Measurements from ENCODE around the gene ACOT11. TPM values are rescaled to one million over a fixed set of nuclear protein-coding genes. Genes with fewer than 3 reads are reported as not detected.

The ACOT11 gene
- total and polyA plus RNA-seq, 10 of the 15 experiments (the other 5 are each of a cell fraction or from before 2014, with no cell fraction given): 0.04 to 0.85 (median 0.39) TPM; not detected in 1

DNA sequence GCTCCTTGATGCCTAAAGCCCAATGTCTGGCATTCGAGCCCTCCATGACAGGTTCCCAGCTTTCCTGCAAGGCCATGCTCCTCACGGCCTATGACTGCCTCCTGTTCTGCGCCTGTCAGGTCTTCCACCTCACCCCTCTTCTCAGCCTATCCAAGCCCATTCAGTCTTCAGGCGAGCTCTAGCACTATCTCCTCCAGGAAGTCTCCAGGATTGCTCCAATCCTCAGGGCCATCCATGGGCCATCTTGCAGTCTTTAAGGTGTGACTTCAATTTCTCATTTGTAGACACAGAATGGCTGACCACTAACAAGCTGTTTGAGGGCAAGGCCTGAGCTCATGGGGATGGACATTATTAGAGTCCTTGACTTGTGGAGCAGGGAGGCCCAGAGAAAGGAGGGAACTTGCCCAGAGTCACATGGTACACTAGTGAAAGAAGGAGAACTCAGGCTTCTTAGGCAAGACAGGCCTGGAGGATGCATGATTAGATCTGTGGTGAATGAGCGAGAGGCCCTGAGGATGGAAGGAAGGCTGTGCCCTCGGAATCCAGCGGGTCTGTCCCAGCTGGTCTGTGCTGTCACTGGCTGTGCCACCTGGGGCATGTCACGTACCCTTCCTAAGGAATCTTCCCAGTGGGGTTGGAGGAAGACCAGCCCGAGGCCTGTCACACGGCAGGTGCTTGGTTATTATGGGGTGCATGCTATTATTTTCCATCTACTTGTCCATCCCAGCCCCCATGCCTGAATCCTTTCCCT, 1.2 kb upstream of the ACOT11 start:
- no peaks in the 10 kb centered on the region for H3K79me2 ChIP-seq (ENCODE audit: control insufficient read depth, insufficient read depth, low read length)
- peaks cover 0 to 2% of the 10 kb centered on the region in 2 experiments; a peak in 1 of 4 replicates for H3K27me3 ChIP-seq (replicated peaks in 1 of 2; ENCODE audit: control insufficient read depth in 2 of 2, insufficient read depth in 2 of 2, low read length in 1 of 2)
- DNase-seq (ENCODE audit: low read depth, low spot score) (no peak), FAIRE-seq (no peak), ATAC-seq (no peak)
- H3K36me3 ChIP-seq (ENCODE audit: control insufficient read depth in 2 of 2, insufficient read depth in 2 of 2, low read length in 1 of 2): no peaks in the 10 kb centered on the region
- no peaks in the 10 kb centered on the region for H3K9me3 ChIP-seq (replicated peaks; ENCODE audit: control insufficient read depth, insufficient read depth, low read length)
- BruUV-seq (replicated peaks): no TSS peak
- peaks cover 4% of the 10 kb centered on the region; the same call in 1 of the 2 replicates for H3K4me1 ChIP-seq (ENCODE audit: control insufficient read depth, insufficient read depth, low read length)
- no peak overlapping the region for H3K4me2 ChIP-seq (ENCODE audit: control insufficient read depth, insufficient read depth)
- ChIA-PET POLR2A (no interaction called here), RAD21 (ENCODE audit: unreplicated experiment) (no interaction called here), CTCF (no interaction called here), SMC1A (ENCODE audit: uncharacterized antibody, unreplicated experiment) (no interaction called here)
- H3K27ac ChIP-seq (ENCODE audit: control insufficient read depth, insufficient read depth): no peak overlapping the region
- no peak overlapping the region for H3K9ac ChIP-seq (ENCODE audit: control insufficient read depth, insufficient read depth, low read length)
- WGBS (ENCODE audit: insufficient coverage, insufficient replicate concordance, low lambda C conversion rate, missing lambda C conversion rate): 30% methylated on average over 10 of the region's 10 CpGs
- in situ Hi-C loops (cut with MboI) (no loop called here), intact Hi-C loops (cut with micrococcal nuclease; ENCODE audit: unreplicated experiment) (no loop called here)
- H4K20me1 ChIP-seq (ENCODE audit: control insufficient read depth, insufficient read depth): no peaks in the 10 kb centered on the region
- no peak overlapping the region for H2AFZ ChIP-seq (ENCODE audit: control insufficient read depth, low read depth, low read length)
- H3K4me3 ChIP-seq: no peak overlapping the region
- TF ChIP-seq SMAD1 (IDR thresholded peaks at IDR 0.05; ENCODE audit: low read depth, partially characterized antibody): no peak
- no peak for TF ChIP-seq NFIC (IDR thresholded peaks at IDR 0.05; ENCODE audit: low read depth, low read length)
- TF ChIP-seq TAF1 (IDR thresholded peaks at IDR 0.05; ENCODE audit: borderline replicate concordance, low read depth, low read length): no peak
- TF ChIP-seq, protein P1, sequence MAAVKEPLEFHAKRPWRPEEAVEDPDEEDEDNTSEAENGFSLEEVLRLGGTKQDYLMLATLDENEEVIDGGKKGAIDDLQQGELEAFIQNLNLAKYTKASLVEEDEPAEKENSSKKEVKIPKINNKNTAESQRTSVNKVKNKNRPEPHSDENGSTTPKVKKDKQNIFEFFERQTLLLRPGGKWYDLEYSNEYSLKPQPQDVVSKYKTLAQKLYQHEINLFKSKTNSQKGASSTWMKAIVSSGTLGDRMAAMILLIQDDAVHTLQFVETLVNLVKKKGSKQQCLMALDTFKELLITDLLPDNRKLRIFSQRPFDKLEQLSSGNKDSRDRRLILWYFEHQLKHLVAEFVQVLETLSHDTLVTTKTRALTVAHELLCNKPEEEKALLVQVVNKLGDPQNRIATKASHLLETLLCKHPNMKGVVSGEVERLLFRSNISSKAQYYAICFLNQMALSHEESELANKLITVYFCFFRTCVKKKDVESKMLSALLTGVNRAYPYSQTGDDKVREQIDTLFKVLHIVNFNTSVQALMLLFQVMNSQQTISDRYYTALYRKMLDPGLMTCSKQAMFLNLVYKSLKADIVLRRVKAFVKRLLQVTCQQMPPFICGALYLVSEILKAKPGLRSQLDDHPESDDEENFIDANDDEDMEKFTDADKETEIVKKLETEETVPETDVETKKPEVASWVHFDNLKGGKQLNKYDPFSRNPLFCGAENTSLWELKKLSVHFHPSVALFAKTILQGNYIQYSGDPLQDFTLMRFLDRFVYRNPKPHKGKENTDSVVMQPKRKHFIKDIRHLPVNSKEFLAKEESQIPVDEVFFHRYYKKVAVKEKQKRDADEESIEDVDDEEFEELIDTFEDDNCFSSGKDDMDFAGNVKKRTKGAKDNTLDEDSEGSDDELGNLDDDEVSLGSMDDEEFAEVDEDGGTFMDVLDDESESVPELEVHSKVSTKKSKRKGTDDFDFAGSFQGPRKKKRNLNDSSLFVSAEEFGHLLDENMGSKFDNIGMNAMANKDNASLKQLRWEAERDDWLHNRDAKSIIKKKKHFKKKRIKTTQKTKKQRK (IDR thresholded peaks at IDR 0.05; ENCODE audit: low read depth, low read length): no peak
- no peak for TF ChIP-seq SMARCA5 (IDR thresholded peaks at IDR 0.05)
- TF ChIP-seq PAX5 (IDR thresholded peaks at IDR 0.05; ENCODE audit: borderline replicate concordance, low read depth, low read length): no peak
- no peak for TF ChIP-seq SREBF1 (IDR thresholded peaks at IDR 0.05; ENCODE audit: low read length)
- TF ChIP-seq NFYB (IDR thresholded peaks at IDR 0.05; ENCODE audit: insufficient read depth, low read depth, low read length): no peak
- TF ChIP-seq ZNF217 (IDR thresholded peaks at IDR 0.05): no peak
- no peak for TF ChIP-seq IKZF1 (conservative IDR thresholded peaks at IDR 0.05)
- TF ChIP-seq FOXM1 (IDR thresholded peaks at IDR 0.05; ENCODE audit: low read depth, low read length): no peak
- TF ChIP-seq, protein P2, sequence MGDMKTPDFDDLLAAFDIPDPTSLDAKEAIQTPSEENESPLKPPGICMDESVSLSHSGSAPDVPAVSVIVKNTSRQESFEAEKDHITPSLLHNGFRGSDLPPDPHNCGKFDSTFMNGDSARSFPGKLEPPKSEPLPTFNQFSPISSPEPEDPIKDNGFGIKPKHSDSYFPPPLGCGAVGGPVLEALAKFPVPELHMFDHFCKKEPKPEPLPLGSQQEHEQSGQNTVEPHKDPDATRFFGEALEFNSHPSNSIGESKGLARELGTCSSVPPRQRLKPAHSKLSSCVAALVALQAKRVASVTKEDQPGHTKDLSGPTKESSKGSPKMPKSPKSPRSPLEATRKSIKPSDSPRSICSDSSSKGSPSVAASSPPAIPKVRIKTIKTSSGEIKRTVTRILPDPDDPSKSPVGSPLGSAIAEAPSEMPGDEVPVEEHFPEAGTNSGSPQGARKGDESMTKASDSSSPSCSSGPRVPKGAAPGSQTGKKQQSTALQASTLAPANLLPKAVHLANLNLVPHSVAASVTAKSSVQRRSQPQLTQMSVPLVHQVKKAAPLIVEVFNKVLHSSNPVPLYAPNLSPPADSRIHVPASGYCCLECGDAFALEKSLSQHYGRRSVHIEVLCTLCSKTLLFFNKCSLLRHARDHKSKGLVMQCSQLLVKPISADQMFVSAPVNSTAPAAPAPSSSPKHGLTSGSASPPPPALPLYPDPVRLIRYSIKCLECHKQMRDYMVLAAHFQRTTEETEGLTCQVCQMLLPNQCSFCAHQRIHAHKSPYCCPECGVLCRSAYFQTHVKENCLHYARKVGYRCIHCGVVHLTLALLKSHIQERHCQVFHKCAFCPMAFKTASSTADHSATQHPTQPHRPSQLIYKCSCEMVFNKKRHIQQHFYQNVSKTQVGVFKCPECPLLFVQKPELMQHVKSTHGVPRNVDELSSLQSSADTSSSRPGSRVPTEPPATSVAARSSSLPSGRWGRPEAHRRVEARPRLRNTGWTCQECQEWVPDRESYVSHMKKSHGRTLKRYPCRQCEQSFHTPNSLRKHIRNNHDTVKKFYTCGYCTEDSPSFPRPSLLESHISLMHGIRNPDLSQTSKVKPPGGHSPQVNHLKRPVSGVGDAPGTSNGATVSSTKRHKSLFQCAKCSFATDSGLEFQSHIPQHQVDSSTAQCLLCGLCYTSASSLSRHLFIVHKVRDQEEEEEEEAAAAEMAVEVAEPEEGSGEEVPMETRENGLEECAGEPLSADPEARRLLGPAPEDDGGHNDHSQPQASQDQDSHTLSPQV (IDR thresholded peaks at IDR 0.05): no peak
- no peak for TF ChIP-seq RBBP5 (conservative IDR thresholded peaks at IDR 0.05)
- no peak for TF ChIP-seq PAX8 (IDR thresholded peaks at IDR 0.05)
- no peak for TF ChIP-seq ZNF24 (IDR thresholded peaks at IDR 0.05)
- TF ChIP-seq TCF3 (IDR thresholded peaks at IDR 0.05; ENCODE audit: borderline replicate concordance, insufficient read depth, low read depth, low read length): no peak
- TF ChIP-seq LARP7 (IDR thresholded peaks at IDR 0.05): no peak
- TF ChIP-seq TARDBP (IDR thresholded peaks at IDR 0.05; ENCODE audit: borderline replicate concordance): no peak
